ENCODE measurements around the gene UBE2G1. TPM values are rescaled to one million over a fixed set of nuclear protein-coding genes. Genes with fewer than 3 reads are reported as not detected.

UBE2G1 gene
- polyA plus RNA-seq, 1 experiment, result 23.1 TPM

- DNase-seq (ENCODE audit: low read depth), result no peak
These were observed 41.4 kb upstream of the UBE2G1 start for GRCh38 chr17:4407851-4408250.

GRCh38 chr17:4407216-4407615 lies 40.7 kb upstream of the UBE2G1 start:
- no peaks in the 10 kb centered on the region for H3K27me3 ChIP-seq (ENCODE audit: control insufficient read depth, insufficient read depth, low read length)
- DNase-seq (ENCODE audit: low read depth), result no peak
- POLR2A ChIA-PET, result no interaction called here
- no peak overlapping the region for H3K4me3 ChIP-seq (ENCODE audit: low read depth, low read length)
- TF ChIP-seq CTCF (IDR thresholded peaks at IDR 0.05; ENCODE audit: insufficient read depth, low read depth, low read length), result no peak
- CTCF ChIA-PET, result interaction anchor here (0.6 to 3.3 kb wide), 2 partner anchors 191 to 211 kb away, joined by 4 to 15 read pairs; no protein-coding TSS in a partner anchor
- H3K36me3 ChIP-seq (ENCODE audit: control insufficient read depth, insufficient read depth, low read length), result no peaks in the 10 kb centered on the region

More at GRCh38 chr17:4407851-4408250, 41.4 kb upstream of the UBE2G1 start:
- POLR2A ChIA-PET, result no interaction called here
- Histone ChIP-seq H3K27me3 (ENCODE audit: control insufficient read depth, insufficient read depth, low read length) (no peaks in the 10 kb centered on the region), H3K36me3 (ENCODE audit: control insufficient read depth, insufficient read depth, low read length) (no peaks in the 10 kb centered on the region), H3K4me3 (ENCODE audit: low read depth, low read length) (no peak overlapping the region)
- TF ChIP-seq CTCF (IDR thresholded peaks at IDR 0.05; ENCODE audit: insufficient read depth, low read depth, low read length), result no peak
- CTCF ChIA-PET, result interaction anchor here (0.6 to 3.3 kb wide), 4 partner anchors 9 to 212 kb away, joined by 3 to 15 read pairs (median 4); no protein-coding TSS in a partner anchor

GRCh38 chr17:4406386-4406785 lies 39.9 kb upstream of the UBE2G1 start:
- no peak for DNase-seq (ENCODE audit: low read depth)
- ChIA-PET CTCF (interaction anchor here (0.9 kb wide), 1 partner anchor 14 kb away, joined by 3 read pairs; no protein-coding TSS in a partner anchor), POLR2A (no interaction called here)
- Histone ChIP-seq H3K36me3 (ENCODE audit: control insufficient read depth, insufficient read depth, low read length) (no peaks in the 10 kb centered on the region), H3K4me3 (ENCODE audit: low read depth, low read length) (no peak overlapping the region), H3K27me3 (ENCODE audit: control insufficient read depth, insufficient read depth, low read length) (no peaks in the 10 kb centered on the region)
- TF ChIP-seq CTCF (IDR thresholded peaks at IDR 0.05; ENCODE audit: insufficient read depth, low read depth, low read length), result no peak

GRCh38 chr17:4405699-4406098 lies 39.2 kb upstream of the UBE2G1 start:
- POLR2A ChIA-PET, result no interaction called here
- Histone ChIP-seq H3K27me3 (ENCODE audit: control insufficient read depth, insufficient read depth, low read length) (no peaks in the 10 kb centered on the region), H3K4me3 (ENCODE audit: low read depth, low read length) (no peak overlapping the region), H3K36me3 (ENCODE audit: control insufficient read depth, insufficient read depth, low read length) (no peaks in the 10 kb centered on the region)
- TF ChIP-seq CTCF (IDR thresholded peaks at IDR 0.05; ENCODE audit: insufficient read depth, low read depth, low read length), result no peak
- CTCF ChIA-PET, result interaction anchor here (0.9 to 1.1 kb wide), 3 partner anchors 9 to 190 kb away, joined by 3 to 6 read pairs (median 3); no protein-coding TSS in a partner anchor
- no peak for DNase-seq (ENCODE audit: low read depth)

GRCh38 chr17:4405038-4405669 lies 38.7 kb upstream of the UBE2G1 start:
- Histone ChIP-seq H3K27me3 (ENCODE audit: control insufficient read depth, insufficient read depth, low read length) (no peaks in the 10 kb centered on the region), H3K4me3 (ENCODE audit: low read depth, low read length) (no peak overlapping the region), H3K36me3 (ENCODE audit: control insufficient read depth, insufficient read depth, low read length) (no peaks in the 10 kb centered on the region)
- TF ChIP-seq CTCF (IDR thresholded peaks at IDR 0.05; ENCODE audit: insufficient read depth, low read depth, low read length), result no peak
- ChIA-PET POLR2A (no interaction called here), CTCF (interaction anchor here (0.9 to 1.1 kb wide), 3 partner anchors 9 to 189 kb away, joined by 3 to 6 read pairs (median 3); no protein-coding TSS in a partner anchor)
- no peak for DNase-seq (ENCODE audit: low read depth)

Data from BJ (cell line).